Measurements from ENCODE around the gene PLA2G4C.

- no peak for TF ChIP-seq CTCF (IDR thresholded peaks at IDR 0.05; ENCODE audit: borderline replicate concordance, extremely low read depth, low read length, poor library complexity, severe bottlenecking)
- TF ChIP-seq EZH2 (IDR thresholded peaks at IDR 0.05; ENCODE audit: borderline replicate concordance, low read depth, low read length, severe bottlenecking), result no peak
Measured at GRCh38 chr19:48103922-48104321, 6.7 kb downstream of the PLA2G4C start.
